ENCODE results near the gene RYK.
A peak's percentile ranks its signal among the peaks of the same experiment; 100 is the strongest.
"Not testable (repeated sequence)": the region's sequence is repeated elsewhere in the genome, so short reads cannot be mapped to it uniquely, and the experiment has no call there.

RYK gene

DNA sequence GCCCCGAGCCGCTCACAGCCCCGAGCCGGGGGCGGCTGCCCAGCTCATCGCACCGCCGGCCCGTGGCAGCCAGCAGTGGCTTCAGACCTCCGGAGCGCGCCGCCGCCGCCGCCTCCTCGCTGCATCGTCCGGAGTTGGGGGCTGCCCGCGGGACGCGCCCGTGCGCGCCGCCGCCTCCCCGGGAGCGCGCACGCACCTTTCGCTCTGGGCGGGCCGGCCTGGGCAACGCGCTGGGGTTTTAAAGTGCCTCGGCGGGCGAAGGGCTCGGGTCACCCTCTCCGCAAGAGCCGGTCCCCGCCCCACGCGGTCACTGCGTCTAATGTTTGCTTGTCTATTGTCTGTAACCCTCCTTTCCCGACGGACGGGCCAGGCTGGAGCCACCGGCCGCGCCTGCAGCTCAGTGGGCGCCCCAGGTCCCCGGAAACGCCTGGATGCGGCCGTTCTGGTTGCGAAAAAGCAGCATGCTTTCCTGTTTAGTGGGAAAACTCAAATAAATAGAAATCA is at the start of gene RYK:
TSS of gene RYK (minus strand) at position 143 of the 504 bp plus-strand sequence. CDS start 205 bp downstream, outside the sequence.
- DNase-seq (ENCODE audit: low read depth in 1 of 2, low spot score in 1 of 2), result peak; percentile 54 to 71

DNA sequence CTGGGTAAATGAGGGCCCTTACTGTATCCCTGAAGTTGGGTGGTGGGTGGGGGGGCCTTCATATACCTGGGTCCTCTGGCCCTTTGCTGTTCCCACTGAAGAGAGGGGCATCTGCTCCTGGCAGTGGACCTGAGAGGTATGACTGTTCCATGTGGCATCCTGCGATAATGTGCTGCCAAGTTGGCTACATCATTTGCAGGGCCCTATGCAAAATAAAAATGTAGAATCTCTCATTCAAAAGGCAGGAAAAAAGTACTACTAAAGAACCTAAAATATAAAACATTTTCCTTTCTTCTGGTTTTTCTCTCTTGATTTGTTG is 49.2 kb upstream of the RYK start:
- no peak for DNase-seq (ENCODE audit: low read depth in 1 of 2, low spot score in 1 of 2)

DNA sequence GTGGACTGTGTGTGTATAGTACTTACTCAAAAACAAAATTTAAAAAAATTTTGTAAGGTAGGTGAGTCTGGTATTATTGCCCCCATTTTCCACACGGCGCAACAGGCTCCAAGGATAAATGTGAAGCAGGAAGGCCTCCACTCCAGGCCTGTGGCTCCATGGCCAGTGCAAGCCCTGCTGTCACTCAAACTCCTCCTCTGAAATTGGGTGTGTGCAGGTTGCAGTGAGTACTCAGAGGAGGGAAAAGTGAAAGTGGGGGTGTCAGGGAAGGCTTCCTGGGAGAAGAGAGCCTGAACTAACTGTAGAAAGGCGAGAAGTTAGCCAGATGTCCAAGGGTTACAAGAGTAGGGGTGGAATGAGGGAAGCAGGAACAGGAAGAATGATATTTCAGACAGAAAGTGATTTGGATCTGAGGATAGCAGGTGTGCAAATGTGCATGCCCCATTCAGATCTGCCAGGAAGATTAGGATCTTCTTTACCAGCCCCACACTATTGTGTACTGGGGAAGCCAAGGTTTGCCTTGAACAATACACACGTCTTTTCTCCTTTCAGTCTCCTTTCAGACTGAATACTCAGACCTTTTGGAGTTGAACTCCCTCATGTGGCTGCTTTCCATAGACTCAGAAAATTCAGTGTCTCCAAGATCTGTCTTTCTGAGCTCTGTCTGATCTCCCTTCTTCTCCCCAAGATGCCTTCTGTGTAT is 48.7 kb upstream of the RYK start:
- DNase-seq (ENCODE audit: low read depth in 1 of 2, low spot score in 1 of 2), result no peak

DNA sequence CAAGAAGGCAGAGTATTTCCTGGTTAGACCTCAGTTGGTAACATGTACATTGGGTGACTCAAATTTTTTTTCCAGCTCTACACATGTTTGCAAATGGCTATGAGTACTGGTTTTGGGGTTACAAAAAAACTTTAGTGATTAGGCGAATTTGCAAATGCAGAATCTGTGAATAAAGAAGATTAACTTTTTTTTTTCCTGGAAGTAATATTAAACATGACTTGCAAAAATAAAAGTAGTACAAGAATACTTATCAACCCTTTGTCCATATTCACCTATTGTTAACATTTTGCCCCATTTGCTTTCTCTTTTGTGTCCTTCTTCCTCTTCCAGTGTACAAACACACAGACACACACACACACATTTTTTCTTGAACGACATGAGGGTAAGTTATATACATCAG is 47.6 kb upstream of the RYK start:
- no peak for DNase-seq (ENCODE audit: low read depth in 1 of 2, low spot score in 1 of 2)

DNA sequence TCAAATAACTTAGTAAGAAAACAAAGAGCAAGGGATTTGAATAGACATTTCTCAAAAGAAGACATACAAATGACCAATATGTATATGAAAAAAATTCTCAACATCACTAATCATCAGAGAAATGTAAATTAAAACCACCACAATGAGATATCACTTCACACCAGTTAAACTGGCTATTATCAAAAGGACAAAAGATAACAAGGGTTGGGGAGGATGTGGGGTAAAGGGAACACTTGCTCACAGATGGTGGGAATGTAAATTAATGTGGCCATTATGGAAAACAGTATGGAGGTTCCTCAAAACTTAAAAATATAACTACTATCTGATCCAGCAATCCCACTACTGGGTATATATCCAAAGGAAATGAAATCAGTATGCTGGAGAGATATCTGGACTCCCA is 46.0 kb upstream of the RYK start:
- DNase-seq (ENCODE audit: low read depth in 1 of 2, low spot score in 1 of 2), result no peak

DNA sequence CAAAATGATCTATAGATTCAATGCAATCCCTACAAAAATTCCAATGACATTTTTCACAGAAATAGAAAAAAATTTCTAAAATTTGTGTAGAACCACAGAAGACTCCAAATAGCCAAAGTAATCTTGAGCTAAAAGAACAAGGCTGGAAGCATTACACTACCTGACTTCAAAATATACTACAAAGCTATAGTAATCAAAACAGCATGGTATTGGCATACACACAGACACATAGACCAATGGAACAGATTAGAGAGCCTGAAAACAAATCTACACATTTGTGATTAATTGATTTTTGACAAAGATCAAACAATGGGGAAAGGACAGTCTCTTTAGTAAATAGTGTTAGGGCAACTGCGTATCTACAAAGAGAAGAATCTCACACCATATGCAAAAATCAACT is 45.3 kb upstream of the RYK start:
- DNase-seq (ENCODE audit: low read depth in 1 of 2, low spot score in 1 of 2), result no peak

DNA sequence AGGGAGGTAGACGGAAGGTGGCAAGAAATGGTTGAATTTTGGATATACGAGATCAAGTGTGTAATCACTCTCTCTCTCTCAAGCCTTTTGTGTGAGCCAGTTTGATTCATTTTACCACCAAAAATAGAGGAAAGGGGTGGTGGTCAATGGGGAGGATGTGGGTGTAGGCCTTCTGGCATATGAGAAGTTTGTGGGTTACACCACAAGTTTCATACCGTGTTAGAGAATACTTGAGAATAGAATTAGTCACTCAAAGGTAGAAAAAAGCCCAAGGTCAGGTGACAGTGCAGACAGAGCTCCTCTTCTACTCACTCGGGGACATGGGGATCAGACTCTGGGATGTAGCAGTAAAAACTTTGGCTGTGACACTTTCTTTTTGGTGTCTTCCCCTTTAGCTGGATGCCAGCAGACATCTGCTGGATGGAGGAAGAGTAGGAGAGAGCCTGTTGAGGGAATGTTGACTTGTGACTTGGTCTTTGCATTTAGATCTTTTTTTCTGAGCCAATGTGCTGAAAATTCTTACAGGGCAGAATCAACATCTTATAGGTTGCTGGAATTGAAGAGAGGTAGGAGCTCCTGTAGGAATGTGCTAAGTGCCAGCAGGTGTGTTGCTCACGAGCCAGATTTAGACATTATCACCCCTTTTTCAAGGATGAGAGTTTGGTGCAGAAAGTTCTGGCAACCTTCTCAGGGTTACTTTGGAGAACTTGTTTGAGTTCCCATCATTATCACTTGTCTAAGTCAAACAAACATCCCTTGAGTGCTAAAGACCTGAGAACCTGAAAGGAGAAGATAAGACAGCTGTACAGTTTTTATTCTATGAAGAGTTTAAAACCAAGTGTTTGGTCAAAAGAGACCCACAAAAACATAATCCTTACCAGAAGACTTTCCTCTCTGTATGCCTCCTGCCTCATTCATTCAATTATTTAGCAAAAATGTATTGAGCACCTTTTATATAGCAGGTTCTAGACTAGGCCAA is 43.9 kb upstream of the RYK start:
- peak in 1 of 2 donors; percentile 23 for DNase-seq (ENCODE audit: low read depth in 1 of 2, low spot score in 1 of 2)

DNA sequence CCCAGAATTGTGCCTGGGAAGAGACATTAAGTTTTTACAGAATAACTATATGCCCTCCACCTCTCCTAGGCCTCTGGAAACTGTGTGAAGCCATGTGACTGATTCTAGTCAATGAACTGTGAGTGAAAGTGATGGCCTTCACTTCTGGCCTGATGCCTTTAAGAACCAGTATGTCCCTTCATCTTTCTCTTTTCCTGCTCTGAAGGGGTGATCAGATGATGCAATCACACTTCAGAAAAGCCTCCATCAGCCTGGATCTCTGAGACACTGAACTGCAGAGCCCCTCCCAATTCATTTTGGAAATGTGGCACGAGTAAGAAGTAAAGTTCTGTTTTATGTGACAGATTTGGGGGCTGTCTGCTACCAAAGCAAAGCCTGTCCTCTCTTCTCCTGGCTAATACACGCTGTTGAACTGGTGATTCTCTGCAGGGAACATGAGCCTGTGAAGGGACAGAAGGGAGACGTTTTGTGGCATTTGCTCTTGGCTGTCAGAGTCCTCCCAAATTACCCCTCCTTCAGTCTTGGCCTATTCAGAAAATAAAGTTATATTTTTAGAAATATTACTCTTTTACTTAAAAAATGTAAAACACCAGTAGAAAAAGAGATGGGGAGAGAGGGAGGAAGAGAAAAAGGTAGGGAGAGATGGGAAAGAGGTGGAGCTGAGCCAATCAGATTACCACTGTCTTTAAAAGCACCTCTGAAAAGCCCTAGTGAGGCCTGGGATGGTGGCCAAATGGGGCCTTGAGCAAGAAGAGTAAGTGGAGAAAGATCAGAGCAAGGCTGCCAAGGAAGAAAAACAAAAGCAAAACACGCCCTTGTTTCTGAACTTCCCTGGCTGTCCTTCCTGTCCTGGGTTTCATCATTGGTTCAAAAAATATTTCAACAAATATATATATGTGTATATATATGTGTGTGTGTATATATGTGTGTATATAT is 40.9 kb upstream of the RYK start:
- no peak for DNase-seq (ENCODE audit: low read depth in 1 of 2, low spot score in 1 of 2)

DNA sequence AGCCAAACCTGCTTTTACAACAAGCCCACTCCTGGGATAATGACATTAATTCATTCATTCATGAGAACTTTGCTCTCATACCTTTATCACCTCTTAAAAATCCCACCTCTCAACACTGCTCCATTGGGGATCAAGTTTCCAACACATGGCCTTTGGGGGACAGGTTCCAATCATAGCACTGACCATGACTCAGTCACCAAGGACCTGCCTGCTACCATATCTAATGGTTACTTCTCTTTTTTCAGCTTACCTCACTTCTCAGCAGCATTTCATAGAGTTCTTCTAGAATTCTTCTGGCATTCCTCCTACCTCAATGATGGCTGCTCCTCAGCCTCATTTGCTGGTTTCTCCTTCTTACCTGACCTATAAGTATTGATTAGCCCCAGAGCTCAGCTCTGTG is 36.9 kb upstream of the RYK start:
- DNase-seq (ENCODE audit: low read depth in 1 of 2, low spot score in 1 of 2), result no peak

DNA sequence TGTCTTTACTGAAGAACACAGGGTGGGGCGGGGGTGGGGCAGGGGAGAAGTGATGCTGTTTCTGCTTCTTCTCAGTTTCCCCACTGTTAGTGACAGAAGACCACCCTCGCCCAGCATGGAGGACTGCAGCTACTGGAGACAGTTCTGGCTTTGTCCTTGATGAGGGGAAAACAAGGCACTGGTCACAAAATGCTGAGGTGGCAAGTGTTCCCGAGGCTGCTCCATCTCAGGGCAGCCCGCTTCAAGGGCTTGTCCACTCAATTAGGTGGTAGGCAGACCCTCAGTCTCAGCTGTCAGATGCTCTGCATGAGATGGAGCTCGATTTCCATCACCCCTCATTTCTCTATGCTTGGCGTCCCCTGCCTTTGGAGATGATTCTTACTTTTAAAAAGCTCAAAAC is 33.8 kb upstream of the RYK start:
- no peak for DNase-seq (ENCODE audit: low read depth in 1 of 2, low spot score in 1 of 2)

DNA sequence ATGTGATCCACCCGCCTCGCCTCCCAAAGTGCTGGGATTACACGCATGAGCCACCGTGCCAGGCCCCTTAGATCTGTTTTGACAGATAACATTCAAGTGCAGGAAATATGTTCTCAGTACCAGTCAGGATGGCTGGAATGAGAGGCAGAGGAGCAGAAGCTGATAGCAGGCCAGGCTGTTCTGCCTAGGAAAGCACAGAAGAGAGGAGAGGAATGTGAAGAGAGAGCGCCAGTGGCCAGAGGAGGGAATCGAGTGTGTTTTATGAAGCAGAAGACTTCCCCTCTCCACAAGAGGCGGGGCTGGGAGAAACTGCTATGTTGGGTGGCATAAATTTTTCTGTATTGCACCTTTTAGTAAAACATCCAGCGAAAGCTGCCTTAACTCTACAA is 32.0 kb upstream of the RYK start:
- DNase-seq (ENCODE audit: low read depth in 1 of 2, low spot score in 1 of 2), result no peak

DNA sequence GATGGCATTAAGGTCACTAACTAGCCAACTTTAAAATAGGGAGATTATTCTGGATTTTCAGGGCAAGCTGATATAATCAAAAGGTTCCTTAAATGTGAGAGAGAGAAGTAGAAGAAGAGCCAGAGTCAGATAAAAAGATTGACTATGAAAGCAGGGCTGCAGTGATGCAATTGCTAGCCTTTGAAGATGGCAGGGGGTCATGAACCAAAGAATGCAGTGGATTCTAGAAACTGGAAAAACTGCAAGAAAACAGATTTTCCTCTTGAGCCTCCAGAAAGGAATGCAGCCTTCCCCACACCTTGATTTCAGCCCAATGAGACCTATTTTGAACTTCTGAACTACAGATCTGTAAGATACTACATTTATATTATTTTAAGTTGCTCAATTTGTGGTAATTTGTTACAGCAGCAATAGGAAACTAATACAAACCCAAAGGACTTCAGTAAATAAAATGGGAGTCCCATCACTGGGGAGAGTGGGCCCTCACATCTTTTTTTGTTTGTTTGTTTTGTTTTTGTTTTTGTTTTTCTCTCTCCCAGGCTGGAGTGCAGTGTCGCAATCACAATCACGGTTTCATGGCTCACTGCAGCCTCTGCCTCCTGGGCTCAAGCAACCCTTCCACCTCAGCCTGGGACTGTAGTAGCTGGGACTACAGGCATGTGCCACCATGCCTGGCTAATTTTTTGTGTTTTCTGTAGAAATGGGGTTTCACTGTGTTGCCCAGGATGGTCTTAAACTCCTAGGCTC is 31.4 kb upstream of the RYK start:
- DNase-seq (ENCODE audit: low read depth in 1 of 2, low spot score in 1 of 2), result no peak

DNA sequence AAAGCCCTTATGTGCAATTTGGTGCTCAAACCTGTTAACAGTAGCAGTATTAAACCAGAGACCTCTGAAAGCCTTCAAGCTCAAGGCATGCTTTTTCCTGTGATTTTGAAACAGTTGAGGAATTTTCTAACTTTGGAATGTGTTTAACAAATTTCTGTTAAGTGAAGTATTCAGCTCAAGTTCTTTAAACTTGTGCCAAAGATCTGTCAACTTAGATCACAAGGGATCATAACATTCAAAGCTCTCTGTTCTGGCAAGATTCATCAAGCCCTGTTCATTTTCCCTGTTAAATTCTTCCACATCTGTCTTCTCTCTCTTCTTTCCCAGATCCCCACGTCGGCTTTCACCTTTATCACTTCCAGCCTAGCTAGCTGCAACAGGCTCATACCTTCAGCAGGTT is 28.8 kb upstream of the RYK start:
- DNase-seq (ENCODE audit: low read depth in 1 of 2, low spot score in 1 of 2), result no peak

DNA sequence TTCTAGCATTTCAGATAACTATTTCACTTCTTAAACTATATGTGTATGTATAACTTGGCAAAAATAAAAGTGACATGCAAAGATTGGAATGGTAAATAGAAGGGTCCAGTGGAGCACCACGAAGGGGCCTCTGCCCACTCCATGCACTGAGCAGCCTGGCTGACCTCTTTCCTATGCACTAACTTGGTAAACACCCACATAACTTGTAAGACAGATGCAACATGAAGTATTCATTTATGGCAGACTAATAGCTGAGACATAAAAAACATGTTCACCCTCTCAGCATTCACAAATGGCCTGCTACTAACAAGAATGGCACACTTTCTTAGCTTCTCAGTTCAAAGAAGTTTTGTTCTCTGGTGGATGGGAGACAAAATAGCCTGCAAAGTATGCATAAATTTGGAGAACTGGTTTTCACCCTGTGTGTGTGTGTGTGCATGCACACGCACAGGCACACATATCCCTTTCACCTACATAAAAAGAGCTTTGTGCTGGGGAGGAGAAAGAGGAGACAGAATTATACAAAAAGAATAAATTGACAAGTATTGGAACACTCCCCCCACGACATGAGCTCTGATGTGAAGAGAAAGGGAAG is 26.5 kb upstream of the RYK start:
- DNase-seq (ENCODE audit: low read depth in 1 of 2, low spot score in 1 of 2), result no peak

DNA sequence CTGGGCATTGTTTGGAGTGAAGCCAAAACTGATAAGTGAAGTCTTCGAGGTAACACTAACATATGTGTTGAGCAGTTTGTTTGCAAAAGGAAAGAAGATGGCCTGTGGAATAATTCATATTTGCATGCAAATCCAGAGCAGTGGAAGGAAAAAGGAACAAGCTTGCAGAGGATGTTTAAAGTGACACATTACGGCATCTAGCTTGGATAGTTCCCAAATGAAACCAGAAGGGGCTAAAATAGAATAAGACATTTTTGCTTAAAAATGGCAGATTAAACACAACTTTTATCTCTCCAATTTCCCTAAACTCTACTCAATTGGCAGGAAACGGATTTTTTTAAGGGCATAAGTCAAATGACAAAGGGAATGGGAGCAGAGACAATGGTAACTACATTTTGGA is 25.4 kb upstream of the RYK start:
- no peak for DNase-seq (ENCODE audit: low read depth in 1 of 2, low spot score in 1 of 2)

DNA sequence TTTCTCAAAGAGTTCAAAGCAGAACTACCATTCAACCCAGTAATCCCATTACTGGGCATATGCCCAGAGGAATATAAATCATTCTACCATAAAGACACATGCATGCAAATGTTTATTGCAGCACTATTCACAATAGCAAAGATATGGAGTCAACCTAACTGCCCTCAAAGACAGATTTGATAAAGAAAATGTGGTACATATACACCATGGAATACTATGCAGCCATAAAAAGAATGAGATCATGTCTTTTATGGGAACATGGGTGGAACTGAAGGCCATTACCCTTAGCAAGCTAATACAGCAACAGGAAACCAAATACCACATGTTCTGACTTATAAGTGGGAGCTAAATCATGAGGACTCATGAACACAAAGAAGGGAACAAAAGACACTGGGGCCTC is 24.5 kb upstream of the RYK start:
- not testable (repeated sequence) for DNase-seq (ENCODE audit: low read depth in 1 of 2, low spot score in 1 of 2)

DNA sequence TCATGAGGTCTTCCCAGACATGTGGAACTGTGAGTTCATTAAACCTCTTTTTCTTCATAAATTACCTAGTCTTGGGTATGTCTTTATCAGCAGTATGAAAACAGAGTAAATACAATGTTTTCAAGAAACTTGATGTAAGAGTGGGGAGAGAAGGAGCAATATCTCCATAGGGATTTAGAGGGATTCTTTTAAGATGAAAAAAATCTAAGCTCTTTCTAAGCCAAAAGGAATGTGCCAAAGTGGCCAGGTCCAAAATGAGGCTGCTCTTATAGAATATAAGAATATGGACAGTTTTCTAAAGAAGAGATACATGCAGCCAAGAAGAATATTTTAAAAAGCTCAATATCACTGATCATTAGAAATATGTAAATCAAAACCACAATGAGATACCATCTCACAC is 23.9 kb upstream of the RYK start:
- no peak for DNase-seq (ENCODE audit: low read depth in 1 of 2, low spot score in 1 of 2)

DNA sequence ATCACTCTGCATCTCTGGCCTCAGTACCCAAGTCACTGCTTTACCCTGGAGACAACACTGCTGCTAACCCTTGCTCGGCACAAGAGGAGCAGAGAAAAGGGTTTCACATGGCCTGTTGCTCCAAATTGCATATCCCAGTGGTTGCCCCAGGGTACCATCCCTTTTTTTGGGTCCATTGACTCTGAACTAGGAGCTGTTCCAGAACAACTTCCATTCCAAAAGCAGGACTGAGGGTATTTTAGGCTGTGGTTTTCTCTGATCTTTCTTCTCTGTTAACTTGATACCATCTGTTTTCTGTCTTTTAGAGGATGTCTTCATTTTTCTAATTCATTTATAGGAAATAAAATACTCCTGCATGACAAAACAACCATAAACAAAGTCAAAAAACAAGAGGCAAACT is 17.3 kb upstream of the RYK start:
- DNase-seq (ENCODE audit: low read depth in 1 of 2, low spot score in 1 of 2), result no peak

DNA sequence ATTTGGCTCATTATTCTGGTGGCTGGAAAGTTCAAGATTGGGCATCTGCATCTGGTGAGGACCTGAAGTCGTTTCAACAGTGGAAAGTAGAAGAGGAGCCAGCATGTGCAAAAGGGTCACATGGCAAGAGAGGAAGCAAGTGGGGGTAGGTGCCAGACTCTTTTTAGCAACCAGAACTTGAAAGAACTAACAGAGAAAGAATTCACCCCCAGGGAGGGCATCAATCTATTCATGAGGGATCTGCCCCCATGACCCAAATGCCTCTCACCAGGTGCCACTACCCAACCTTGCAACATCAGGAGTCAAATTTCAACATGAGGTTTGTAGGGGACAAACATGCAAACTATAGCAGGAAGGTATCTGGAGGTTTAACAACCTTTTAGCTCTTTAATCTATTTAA is 10.3 kb upstream of the RYK start:
- no peak for DNase-seq (ENCODE audit: low read depth in 1 of 2, low spot score in 1 of 2)

DNA sequence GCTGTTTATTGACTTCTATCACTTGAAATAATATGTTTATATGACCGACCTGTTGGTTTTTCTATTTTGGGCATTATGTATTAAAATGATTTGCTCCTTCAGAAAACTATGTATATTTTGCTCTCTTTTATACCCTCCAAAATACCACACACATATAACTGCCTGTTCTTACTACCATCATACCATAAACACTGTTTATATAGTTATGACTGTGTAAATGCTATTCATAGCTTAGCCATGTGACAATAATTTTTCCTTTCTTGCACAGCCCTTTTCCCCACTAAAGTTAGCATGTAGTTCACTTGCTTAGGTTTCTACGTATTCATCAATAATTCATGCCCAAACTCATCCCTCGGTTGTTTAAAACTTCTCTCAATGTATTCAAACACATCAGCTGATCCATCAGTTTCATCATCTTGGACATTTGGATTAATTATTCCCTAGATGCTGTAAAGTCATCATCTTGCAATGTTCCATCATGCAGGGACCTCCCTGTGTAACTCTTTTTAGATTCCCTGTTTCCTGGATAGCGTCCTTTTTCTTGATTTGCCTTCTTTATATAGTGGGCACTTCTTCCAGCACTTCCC is 8.2 kb upstream of the RYK start:
- no peak for DNase-seq (ENCODE audit: low read depth in 1 of 2, low spot score in 1 of 2)
